Loucy (cell line): Measurements from ENCODE around the gene LCE3A.

Experiments
- CTCF ChIP-seq: fragments of 200-600 bp; sonication (generic); conservative IDR thresholded peaks from 2 replicates; pipeline ENCODE4 v1.5.1; 2014; ENCODE audit warnings: mild to moderate bottlenecking, antibody characterized with exemption, low read length
- EZH2phosphoT487 ChIP-seq: fragments of 200-600 bp; IDR thresholded peaks from 2 replicates; pipeline ENCODE4 v1.6.1; 2018; ENCODE audit warnings: antibody characterized with exemption, mild to moderate bottlenecking, moderate library complexity, borderline replicate concordance

GRCh38 chr1:152622803-152623202 lies at the start of gene LCE3A:
- TF ChIP-seq EZH2phosphoT487 (no peak), CTCF (no peak)
